SH-SY5Y (cell line): ENCODE data around the gene TULP4.

Source experiments
- GATA2 ChIP-seq: IDR thresholded peaks from 2 replicates; pipeline ENCODE4 v1.6.1; 2011; ENCODE audit warnings: mild to moderate bottlenecking, low read depth, low read length
- GATA3 ChIP-seq: IDR thresholded peaks from 2 replicates; pipeline ENCODE4 v1.6.1; 2011; ENCODE audit warnings: low read depth, mild to moderate bottlenecking, low read length, moderate library complexity

TULP4 gene

DNA sequence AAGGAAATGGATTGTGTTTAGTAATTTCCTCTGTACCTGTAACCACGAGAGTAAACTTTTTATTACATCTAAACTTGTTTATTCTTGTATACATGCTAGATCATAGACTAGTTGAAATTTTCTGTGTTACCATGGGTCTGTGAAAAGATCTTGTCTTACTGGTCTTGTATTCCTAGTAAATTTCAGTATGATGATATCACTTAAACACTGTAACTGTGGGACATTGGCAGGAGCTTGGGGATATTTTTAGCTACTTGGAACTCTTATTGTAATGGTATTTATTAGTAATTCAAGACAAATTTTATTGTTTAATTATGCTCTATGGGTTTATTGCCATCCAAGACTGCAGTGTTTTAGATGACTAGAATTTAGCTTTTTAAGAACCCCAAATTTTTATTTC lies 25.9 kb upstream of the TULP4 start:
- TF ChIP-seq GATA2: no peak
- TF ChIP-seq GATA3: no peak

GRCh38 chr6:158287047-158287446 lies 25.2 kb upstream of the TULP4 start:
- TF ChIP-seq GATA3: no peak
- TF ChIP-seq GATA2: no peak

DNA sequence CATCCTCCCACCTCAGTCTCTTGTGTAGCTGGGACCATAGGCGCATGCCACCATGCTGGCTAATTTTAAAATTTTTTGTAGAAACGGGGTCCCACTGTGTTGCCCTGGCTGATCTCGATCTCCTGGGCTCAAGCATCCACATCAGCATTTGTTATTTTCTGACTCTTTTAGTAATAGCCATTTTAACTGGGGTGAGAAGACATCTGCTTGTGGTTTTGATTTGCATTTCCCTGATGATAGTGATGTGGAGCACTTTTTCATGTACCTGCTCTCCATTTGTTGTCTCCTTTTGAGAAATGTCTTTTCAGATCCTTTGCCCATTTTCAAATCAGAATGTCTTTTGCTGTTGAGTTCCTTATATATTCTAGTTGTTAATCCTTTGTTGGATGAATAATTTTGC lies 22.2 kb upstream of the TULP4 start:
- TF ChIP-seq GATA2: no peak
- no peak for TF ChIP-seq GATA3

DNA sequence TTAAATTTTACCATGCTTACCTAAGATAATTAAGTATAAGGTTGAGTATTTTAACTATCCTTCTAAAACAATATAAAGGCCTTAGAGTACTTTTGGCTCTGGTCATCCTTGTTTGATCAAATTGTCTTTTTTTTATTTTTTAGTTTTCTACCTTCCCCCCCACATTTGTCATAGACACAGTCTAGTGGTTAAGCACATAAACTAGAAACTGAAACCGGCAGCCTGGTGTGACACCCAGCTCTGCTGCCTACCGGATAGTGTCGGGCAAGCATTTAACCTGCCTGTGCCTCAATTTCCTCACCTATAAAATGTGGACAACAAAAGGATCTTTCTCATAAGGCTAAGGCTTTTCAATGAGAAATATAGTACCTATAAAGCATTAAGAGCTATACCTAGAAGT lies 21.6 kb upstream of the TULP4 start:
- TF ChIP-seq GATA2 (no peak), GATA3 (no peak)

- TF ChIP-seq GATA2 (no peak), GATA3 (no peak)
These were observed 20.2 kb upstream of the TULP4 start for GRCh38 chr6:158292016-158292415.

DNA sequence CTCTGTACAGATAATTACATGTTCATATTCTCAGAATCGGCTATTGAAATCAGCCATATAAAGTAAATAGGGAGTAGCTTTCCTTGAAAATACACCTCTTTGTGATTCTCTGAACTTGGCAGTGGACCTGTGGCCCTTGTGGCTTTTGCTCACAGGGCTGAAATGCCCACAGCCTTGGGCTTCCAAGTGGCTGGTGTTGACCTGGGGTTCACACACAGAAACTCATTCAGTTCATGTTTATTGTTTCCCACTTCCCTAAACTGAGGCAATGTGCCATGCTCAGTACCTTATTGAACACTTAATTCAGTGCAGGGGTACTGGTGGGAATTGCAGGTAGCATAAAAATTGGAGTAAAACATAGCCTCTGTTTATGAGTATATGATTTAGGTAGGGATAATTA lies 19.1 kb upstream of the TULP4 start:
- no peak for TF ChIP-seq GATA3
- no peak for TF ChIP-seq GATA2

DNA sequence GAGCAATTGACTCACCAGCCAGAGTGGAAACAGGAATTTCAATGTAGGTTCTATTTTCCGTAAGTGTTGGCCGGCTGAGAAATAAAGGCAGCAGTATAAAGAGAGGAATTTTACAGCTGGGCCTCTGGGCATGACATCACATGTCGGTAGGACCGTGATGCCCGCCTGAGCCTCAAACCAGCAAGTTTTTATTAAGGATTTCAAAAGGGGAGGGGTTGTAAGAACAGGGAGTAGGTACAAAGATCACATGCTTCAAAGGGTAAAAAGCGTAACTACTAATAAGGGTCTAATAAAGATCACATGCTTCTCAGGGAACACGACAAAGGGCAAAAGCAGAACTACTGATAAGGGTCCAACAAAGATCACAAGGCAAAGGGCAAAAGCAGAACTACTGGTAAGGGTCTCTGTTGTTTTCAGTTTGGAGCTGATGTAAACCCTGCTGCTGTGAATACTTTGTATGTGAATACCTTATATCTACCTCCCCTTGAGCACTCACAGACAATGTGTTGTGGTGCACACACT lies 9.0 kb upstream of the TULP4 start:
- TF ChIP-seq GATA3 (no peak), GATA2 (no peak)

DNA sequence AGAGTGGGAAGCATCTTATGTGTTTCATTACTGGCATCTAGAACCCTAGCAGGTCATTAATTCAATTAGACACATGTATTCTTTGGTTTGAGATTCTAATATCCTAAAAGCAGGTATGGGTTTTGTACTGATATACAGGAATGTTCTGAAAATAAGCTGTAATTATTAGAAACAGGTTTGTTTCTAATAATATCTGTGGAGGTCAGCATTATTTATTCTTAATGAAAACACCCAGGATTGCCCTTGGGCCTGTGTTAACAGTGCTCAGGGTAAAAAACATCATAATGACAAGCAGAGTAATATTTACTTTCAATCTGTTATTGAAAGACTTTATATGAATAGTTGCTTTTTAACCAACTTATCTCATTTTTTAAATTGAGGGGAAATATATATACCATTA lies 8.0 kb upstream of the TULP4 start:
- TF ChIP-seq GATA2 (no peak), GATA3 (no peak)

DNA sequence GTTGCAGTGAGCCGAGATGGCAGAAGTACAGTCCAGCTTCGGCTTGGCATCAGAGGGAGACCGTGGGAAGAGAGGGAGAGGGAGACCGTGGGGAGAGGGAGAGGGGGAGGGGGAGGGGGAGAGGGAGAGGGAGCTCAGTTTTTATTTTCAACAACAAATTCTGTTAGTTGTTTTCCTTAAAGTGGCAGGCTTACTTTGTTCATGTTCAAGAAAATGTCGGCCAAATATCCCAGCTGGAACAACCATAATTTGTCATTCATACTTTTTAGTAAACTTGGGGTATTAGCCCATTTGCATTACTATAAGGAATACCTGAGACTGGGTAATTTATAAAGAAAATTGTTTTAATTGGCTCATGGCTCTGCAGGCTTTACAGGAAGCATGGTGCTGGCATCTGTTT lies 2.5 kb upstream of the TULP4 start:
- TF ChIP-seq GATA3: no peak
- no peak for TF ChIP-seq GATA2

GRCh38 chr6:158311193-158311592 lies 1.1 kb upstream of the TULP4 start:
- no peak for TF ChIP-seq GATA2
- no peak for TF ChIP-seq GATA3

GRCh38 chr6:158311626-158312025 lies 639 bp upstream of the TULP4 start:
- TF ChIP-seq GATA3 (no peak), GATA2 (no peak)

DNA sequence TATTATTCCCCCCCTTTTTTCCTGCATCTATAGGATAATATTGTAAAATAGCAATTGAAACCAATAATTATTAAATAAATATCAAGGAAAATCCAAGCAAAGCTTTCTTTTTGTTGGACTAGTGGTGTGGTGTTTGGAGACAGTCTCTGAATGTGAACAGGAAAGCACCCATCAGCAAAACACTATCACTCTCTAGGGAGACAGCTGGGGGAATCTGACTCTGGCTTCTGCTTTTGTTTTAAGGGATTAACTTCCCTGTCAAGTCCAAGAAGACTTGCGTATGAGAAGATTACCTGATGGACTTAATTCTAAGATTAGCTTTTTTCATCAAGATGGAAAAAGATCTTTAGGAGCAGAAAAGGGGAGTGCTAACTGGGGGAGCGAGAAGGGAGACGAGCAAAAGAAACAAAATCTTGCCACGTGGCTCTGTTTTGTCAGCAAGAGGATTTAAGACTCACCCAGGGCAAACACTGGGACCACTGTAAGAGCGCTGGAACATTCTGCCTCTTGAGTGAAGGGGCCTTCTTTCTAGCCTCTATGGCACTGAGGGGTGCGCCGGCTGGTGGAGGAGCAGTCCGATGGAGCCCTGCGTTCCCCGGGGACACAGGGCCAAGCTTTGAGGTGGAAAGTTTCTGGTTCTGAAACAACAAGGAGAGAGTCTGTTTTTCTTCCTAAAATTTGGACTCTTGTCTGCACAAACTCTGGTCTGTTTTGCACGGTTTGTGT lies 570 bp downstream of the TULP4 start:
- no peak for TF ChIP-seq GATA2
- TF ChIP-seq GATA3: no peak

DNA sequence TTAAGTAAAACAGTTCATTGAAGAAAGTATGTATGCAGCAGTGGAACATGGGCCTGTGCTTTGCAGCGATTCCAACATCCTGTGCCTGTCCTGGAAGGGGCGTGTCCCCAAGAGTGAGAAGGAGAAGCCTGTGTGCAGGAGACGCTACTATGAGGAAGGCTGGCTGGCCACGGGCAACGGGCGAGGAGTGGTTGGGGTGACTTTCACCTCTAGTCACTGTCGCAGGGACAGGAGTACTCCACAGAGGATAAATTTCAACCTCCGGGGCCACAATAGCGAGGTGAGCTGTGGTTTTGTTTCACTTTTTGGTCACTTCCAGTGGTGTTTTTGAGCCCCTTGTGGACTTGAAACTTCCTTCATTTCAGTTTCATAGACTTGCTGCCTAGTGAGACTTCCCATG lies 1.7 kb downstream of the TULP4 start:
- TF ChIP-seq GATA3 (no peak), GATA2 (no peak)

DNA sequence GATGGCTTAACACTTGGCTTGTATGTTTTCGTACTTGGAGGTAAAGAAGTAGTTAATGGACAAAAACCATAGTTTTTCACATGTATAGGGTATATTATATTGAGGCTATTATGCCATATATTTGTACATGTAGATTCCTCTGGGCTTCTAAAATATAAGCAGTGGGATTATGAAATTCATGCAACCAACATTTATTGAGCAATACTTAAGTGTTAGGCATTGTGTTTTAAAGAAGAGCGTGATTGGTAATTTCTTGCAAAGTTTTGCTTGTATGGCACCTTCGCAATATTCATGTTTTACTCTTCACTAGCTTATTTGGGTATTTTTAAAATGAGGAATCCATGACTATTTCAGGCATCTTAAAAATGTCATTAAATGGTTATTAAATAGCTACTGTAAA lies 2.5 kb downstream of the TULP4 start:
- no peak for TF ChIP-seq GATA2
- no peak for TF ChIP-seq GATA3

- no peak for TF ChIP-seq GATA3
- no peak for TF ChIP-seq GATA2
These were observed 3.8 kb downstream of the TULP4 start for GRCh38 chr6:158316022-158316421.

DNA sequence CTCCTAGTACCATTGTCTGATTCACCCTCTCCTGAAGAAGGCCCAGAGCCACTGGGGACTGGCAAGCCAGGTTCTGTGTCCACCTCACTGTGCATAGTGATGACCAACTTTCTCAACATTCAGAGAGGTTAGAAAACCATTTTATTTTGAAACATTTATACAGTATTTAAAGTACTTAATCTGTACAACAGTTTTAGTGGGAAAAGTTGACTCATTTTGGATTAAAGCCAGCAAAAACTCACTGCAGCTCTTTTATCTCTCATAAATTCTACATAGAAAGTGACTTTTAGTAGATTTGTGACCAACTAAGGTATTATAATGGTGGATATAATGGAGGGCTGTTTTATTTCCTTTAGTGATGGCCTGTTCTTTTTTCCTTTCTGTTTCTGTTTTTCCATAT lies 9.7 kb downstream of the TULP4 start:
- TF ChIP-seq GATA3 (no peak), GATA2 (no peak)
